Measurements from ENCODE around the gene NYNRIN. TPM values are rescaled to one million over a fixed set of nuclear protein-coding genes. Genes with fewer than 3 reads are reported as not detected.

Gene NYNRIN
- total and polyA plus RNA-seq, 10 of the 15 experiments (the other 5 are each of a cell fraction or from before 2014, with no cell fraction given): under 0.01 to 0.15 (median 0.01) TPM; not detected in 5

GRCh38 chr14:24378327-24378726 lies 20.5 kb upstream of the NYNRIN start:
- ChIA-PET CTCF (interaction anchor here (1.0 to 2.8 kb wide), 4 partner anchors 8 to 53 kb away, joined by 3 to 13 read pairs (median 6); no protein-coding TSS in a partner anchor), POLR2A (interaction anchor here (0.7 to 1.1 kb wide), 2 partner anchors 12 to 52 kb away, joined by 3 to 4 read pairs; no protein-coding TSS in a partner anchor), SMC1A (ENCODE audit: uncharacterized antibody, unreplicated experiment) (interaction anchor here (0.9 to 1.3 kb wide), 2 partner anchors 13 to 53 kb away, joined by 3 to 4 read pairs; no protein-coding TSS in a partner anchor), RAD21 (ENCODE audit: unreplicated experiment) (interaction anchor here (0.6 to 1.1 kb wide), 3 partner anchors 44 to 135 kb away, joined by 3 to 4 read pairs (median 3); no protein-coding TSS in a partner anchor)
- Histone ChIP-seq H3K79me2 (ENCODE audit: control insufficient read depth, insufficient read depth, low read length) (no peaks in the 10 kb centered on the region), H2AFZ (ENCODE audit: control insufficient read depth, low read depth, low read length) (no peak overlapping the region), H3K4me1 (ENCODE audit: control insufficient read depth, insufficient read depth, low read length) (no peaks in the 10 kb centered on the region), H3K27me3 (replicated peaks in 1 of 2; ENCODE audit: control insufficient read depth in 2 of 2, insufficient read depth in 2 of 2, low read length in 1 of 2) (no peaks in the 10 kb centered on the region), H3K27ac (ENCODE audit: control insufficient read depth, insufficient read depth) (no peak overlapping the region), H3K4me2 (ENCODE audit: control insufficient read depth, insufficient read depth) (no peak overlapping the region), H3K9ac (ENCODE audit: control insufficient read depth, insufficient read depth, low read length) (no peak overlapping the region), H3K36me3 (ENCODE audit: control insufficient read depth in 2 of 2, insufficient read depth in 2 of 2, low read length in 1 of 2) (no peaks in the 10 kb centered on the region), H4K20me1 (ENCODE audit: control insufficient read depth, insufficient read depth) (no peaks in the 10 kb centered on the region), H3K9me3 (replicated peaks; ENCODE audit: control insufficient read depth, insufficient read depth, low read length) (no peaks in the 10 kb centered on the region), H3K4me3 (no peak overlapping the region)
- no TSS peak for BruUV-seq (replicated peaks)
- ATAC-seq (no peak), DNase-seq (ENCODE audit: low read depth, low spot score) (no peak), FAIRE-seq (no peak)
- no peak for TF ChIP-seq ZBTB33 (IDR thresholded peaks at IDR 0.05)
- TF ChIP-seq ETV6 (conservative IDR thresholded peaks at IDR 0.05 in 1 of 2, IDR thresholded peaks at IDR 0.05 in 1 of 2; ENCODE audit: borderline replicate concordance in 1 of 2, low read depth in 1 of 2): no peak
- TF ChIP-seq HDAC6 (IDR thresholded peaks at IDR 0.05; ENCODE audit: unreplicated experiment): no peak
- no peak for TF ChIP-seq EP300 (IDR thresholded peaks at IDR 0.05; ENCODE audit: borderline replicate concordance in 1 of 2, control insufficient read depth in 1 of 2, low read depth in 2 of 2, low read length in 2 of 2)
- no peak for TF ChIP-seq POLR2AphosphoS5 (IDR thresholded peaks at IDR 0.05; ENCODE audit: low read length)
- TF ChIP-seq NR2C1 (IDR thresholded peaks at IDR 0.05): no peak
- TF ChIP-seq ZNF217 (IDR thresholded peaks at IDR 0.05): no peak
- intact Hi-C loops (cut with micrococcal nuclease; ENCODE audit: unreplicated experiment) (no loop called here), in situ Hi-C loops (cut with MboI) (no loop called here)
- WGBS (ENCODE audit: insufficient coverage, insufficient replicate concordance, low lambda C conversion rate, missing lambda C conversion rate): 0% methylated on average over 3 of the region's 3 CpGs
